Measurements from ENCODE around the gene CACNB2.
"Not testable (repeated sequence)": the region's sequence is repeated elsewhere in the genome, so short reads cannot be mapped to it uniquely, and the experiment has no call there.

The CACNB2 gene

GRCh38 chr10:18583575-18584270 is 443.5 kb downstream of the CACNB2 start:
- TF ChIP-seq NFRKB (IDR thresholded peaks at IDR 0.05) (no peak), CTBP1 (IDR thresholded peaks at IDR 0.05; ENCODE audit: borderline replicate concordance) (no peak), FOXM1 (IDR thresholded peaks at IDR 0.05; ENCODE audit: borderline replicate concordance) (no peak), HDGF (IDR thresholded peaks at IDR 0.05; ENCODE audit: borderline replicate concordance) (no peak), TARDBP (IDR thresholded peaks at IDR 0.05) (no peak)
- CTCF ChIA-PET, result no interaction called here
- POLR2A ChIA-PET, result no interaction called here
- no peak for DNase-seq (ENCODE audit: extremely low spot score)

- DNase-seq (ENCODE audit: extremely low spot score); CTCF ChIA-PET; POLR2A ChIA-PET: not testable (repeated sequence)
Observed at GRCh38 chr10:18586637-18587036, 446.4 kb downstream of the CACNB2 start.

- DNase-seq (ENCODE audit: extremely low spot score); CTCF ChIA-PET; POLR2A ChIA-PET: not testable (repeated sequence)
Observed at GRCh38 chr10:18591141-18591540, 450.9 kb downstream of the CACNB2 start.
